HepG2 (cell line): Measurements from ENCODE around the gene UNC5A. TPM values are rescaled to one million over a fixed set of nuclear protein-coding genes. Genes with fewer than 3 reads are reported as not detected.

Experiments
- ATAC-seq: fragments of 200-7000 bp; cut with Tn5 transposase; 3 replicates; pipeline ENCODE4 v1.9.1; 2020; ENCODE audit warnings: mild to moderate bottlenecking, moderate library complexity
- BruUV-seq: library from RNA; stranded (reverse); fragments of 400-500 nt; replicated peaks from 2 replicates; lab custom pipeline; 2021; lab: Mats Ljungman, UMichigan
- CTCF ChIA-PET: fragments of 300-600 bp; formaldehyde crosslinking; extraction: SDS; loops from one replicate; lab custom pipeline; 2021; ENCODE audit warnings: low total read pairs, inconsistent platforms, low intra/inter-chr PET ratio; lab: Yijun Ruan, JAX
- POLR2A ChIA-PET: fragments of 350-600 bp; sonication (Branson Sonifier 250); formaldehyde crosslinking; loops from one replicate; lab custom pipeline; 2020; ENCODE audit warnings: antibody characterized with exemption, inconsistent platforms; lab: Yijun Ruan, JAX
- DNase-seq: peaks from one replicate; pipeline ENCODE4 v3.0.0-alpha.2; 2015; ENCODE audit warnings: low spot score
- FAIRE-seq: peaks from 3 replicates; lab custom pipeline; 2011; peaks lifted over from hg19 to GRCh38; lab: Jason Lieb, UNC
- H2AFZ ChIP-seq: one replicate; pipeline ENCODE4 v1.6.1; 2011; ENCODE audit warnings: low read length, inconsistent platforms
- H3K27ac ChIP-seq: fragments of 300-600 bp; 3 replicates; pipeline ENCODE4 v1.8.0; 2011; ENCODE audit warnings: mixed run types, mild to moderate bottlenecking, mixed read lengths, low read length, inconsistent platforms; ENCODE audit not compliant: insufficient read depth; ENCODE audit errors: extremely low read length
- H3K27me3 ChIP-seq, 2 experiments: fragments of 200-600 bp in 1 of 2; 2 replicates in 1 of 2; 3 replicates in 1 of 2; pipeline versions ENCODE4 v1.6.0 to v1.8.0; 2011; ENCODE audit warnings: low read length in 2 of 2, mild to moderate bottlenecking in 2 of 2, moderate library complexity in 2 of 2, inconsistent platforms in 1 of 2; ENCODE audit not compliant: insufficient read depth in 2 of 2, control insufficient read depth in 1 of 2
- H3K36me3 ChIP-seq, 2 experiments: fragments of 200-600 bp in 1 of 2; replicated peaks in 1 of 2; 2 replicates in 1 of 2; 3 replicates in 1 of 2; pipeline versions ENCODE4 v1.5.1 to v1.8.0; 2011; ENCODE audit warnings: low read length in 2 of 2, inconsistent platforms in 1 of 2; ENCODE audit not compliant: insufficient read depth in 2 of 2, control insufficient read depth in 1 of 2
- H3K4me1 ChIP-seq: 2 replicates; pipeline ENCODE4 v1.5.1; 2012; ENCODE audit warnings: low read length, inconsistent platforms; ENCODE audit not compliant: insufficient read depth
- H3K4me2 ChIP-seq: 2 replicates; pipeline ENCODE4 v1.6.0; 2011; ENCODE audit warnings: low read depth, low read length, inconsistent platforms
- H3K4me3 ChIP-seq, 3 experiments: fragments of 200-600 bp in 1 of 3; sonication (generic), shearing (Covaris generic) in 1 of 3; replicated peaks in 1 of 3; 2 replicates each; pipeline ENCODE4 v1.5.1; 2011 to 2016; ENCODE audit warnings: low read length in 3 of 3, inconsistent platforms in 2 of 3, low read depth in 2 of 3, mild to moderate bottlenecking in 2 of 3, control low read depth in 1 of 3, mixed read lengths in 1 of 3; ENCODE audit not compliant: insufficient read depth in 1 of 3
- H3K79me2 ChIP-seq: one replicate; pipeline ENCODE4 v1.6.1; 2011; ENCODE audit warnings: low read length, inconsistent platforms; ENCODE audit not compliant: insufficient read depth
- H3K9ac ChIP-seq: 2 replicates; pipeline ENCODE4 v1.6.0; 2011; ENCODE audit warnings: mild to moderate bottlenecking, low read depth, low read length, inconsistent platforms; ENCODE audit not compliant: insufficient read depth
- H3K9me3 ChIP-seq: 2 replicates; pipeline ENCODE4 v1.5.1; 2012; ENCODE audit warnings: mild to moderate bottlenecking, low read length
- H4K20me1 ChIP-seq: 2 replicates; pipeline ENCODE4 v1.6.0; 2011; ENCODE audit warnings: inconsistent platforms, mild to moderate bottlenecking, low read length, moderate library complexity; ENCODE audit not compliant: insufficient read depth
- CBX5 ChIP-seq: sonication (generic); formaldehyde crosslinking; IDR thresholded peaks from 2 replicates; pipeline ENCODE4 v1.4.0; 2020; ENCODE audit warnings: missing genetic modification reagents, borderline replicate concordance
- DPF2 ChIP-seq: sonication (generic); formaldehyde crosslinking; IDR thresholded peaks from 2 replicates; pipeline ENCODE4 v1.4.0; 2020; ENCODE audit warnings: mild to moderate bottlenecking, low read depth, missing genetic modification reagents, borderline replicate concordance
- HDAC1 ChIP-seq: sonication (generic); formaldehyde crosslinking; IDR thresholded peaks from 2 replicates; pipeline ENCODE4 v1.5.1; 2020; ENCODE audit warnings: mild to moderate bottlenecking, missing genetic modification reagents
- HNF1B ChIP-seq: sonication (generic); formaldehyde crosslinking; IDR thresholded peaks from 2 replicates; pipeline ENCODE4 v1.5.1; 2020; ENCODE audit warnings: mild to moderate bottlenecking, moderate library complexity, missing genetic modification reagents
- KDM5B ChIP-seq: sonication (generic); formaldehyde crosslinking; IDR thresholded peaks from 2 replicates; pipeline ENCODE4 v1.4.0; 2020; ENCODE audit warnings: missing genetic modification reagents, mild to moderate bottlenecking, borderline replicate concordance
- MBNL3 ChIP-seq: fragments of 250-450 bp; sonication (Bioruptor Pico); conservative IDR thresholded peaks from 2 replicates; pipeline ENCODE4 v1.8.0; 2022; ENCODE audit warnings: mild to moderate bottlenecking, inconsistent platforms
- TEAD2 ChIP-seq: sonication (generic); formaldehyde crosslinking; IDR thresholded peaks from 2 replicates; pipeline ENCODE4 v1.9.0; 2021; ENCODE audit warnings: missing genetic modification reagents
- ZSCAN31 ChIP-seq: sonication (generic); formaldehyde crosslinking; IDR thresholded peaks from 2 replicates; pipeline ENCODE4 v1.5.0; 2020; ENCODE audit warnings: low read depth, mild to moderate bottlenecking, missing genetic modification reagents
- WGBS: methylation state at CpG from one replicate; pipeline ENCODE4 v1.1.6; 2017; ENCODE audit warnings: low lambda C conversion rate; 5-methylcytosine and 5-hydroxymethylcytosine counted together
- in situ Hi-C: cut with HindIII; loops from 2 replicates; pipeline ENCODE4 v1.10.0; 2017; ENCODE audit warnings: low pct_unique_long_range_greater_than_20kb; ENCODE audit not compliant: extremely low pct_ligation_motif_present
- intact Hi-C: fragments of 100-400 bp; cut with micrococcal nuclease; formaldehyde crosslinking; loops from one replicate; pipeline ENCODE4 v1.10.0; 2022; ENCODE audit not compliant: unreplicated experiment
- polyA plus RNA-seq, 8 experiments: library from polyadenylated mRNA; depleted of rRNA in 3 of 8; stranded (reverse) in 7 of 8; unstranded in 1 of 8; fragments of >200 nt; fragmentation: Illumina TruSeq in 4 of 8; extraction: Trizol in 4 of 8; gene quantifications; 2 replicates each; pipeline versions ENCODE4 v1.2.1 to v1.2.3, GENCODE V29; 2011 to 2016; ENCODE audit warnings: low read depth in 4 of 8, missing spikeins in 1 of 8, mixed read lengths in 1 of 8; ENCODE audit not compliant: insufficient read depth in 1 of 8
- total RNA-seq, 5 experiments: library from RNA; depleted of rRNA; stranded (reverse); fragments of >200 nt; fragmentation: Illumina TruSeq; extraction: Trizol; gene quantifications; 2 replicates each; pipeline ENCODE4 v1.2.3, GENCODE V29; 2016; ENCODE audit warnings: low read depth in 1 of 5
- TF ChIP-seq, protein P1 (sequence below): sonication (generic); formaldehyde crosslinking; IDR thresholded peaks from 2 replicates; pipeline ENCODE4 v1.5.0; 2020; ENCODE audit warnings: mild to moderate bottlenecking, missing genetic modification reagents, borderline replicate concordance
- TF ChIP-seq, protein P2 (sequence below): sonication (generic); formaldehyde crosslinking; IDR thresholded peaks from 2 replicates; pipeline ENCODE4 v1.5.1; 2020; ENCODE audit warnings: missing genetic modification reagents, mild to moderate bottlenecking, borderline replicate concordance

UNC5A gene
- total and polyA plus RNA-seq, 2 of the 13 experiments (the other 11 are each of a cell fraction or from before 2014, with no cell fraction given): not detected

DNA sequence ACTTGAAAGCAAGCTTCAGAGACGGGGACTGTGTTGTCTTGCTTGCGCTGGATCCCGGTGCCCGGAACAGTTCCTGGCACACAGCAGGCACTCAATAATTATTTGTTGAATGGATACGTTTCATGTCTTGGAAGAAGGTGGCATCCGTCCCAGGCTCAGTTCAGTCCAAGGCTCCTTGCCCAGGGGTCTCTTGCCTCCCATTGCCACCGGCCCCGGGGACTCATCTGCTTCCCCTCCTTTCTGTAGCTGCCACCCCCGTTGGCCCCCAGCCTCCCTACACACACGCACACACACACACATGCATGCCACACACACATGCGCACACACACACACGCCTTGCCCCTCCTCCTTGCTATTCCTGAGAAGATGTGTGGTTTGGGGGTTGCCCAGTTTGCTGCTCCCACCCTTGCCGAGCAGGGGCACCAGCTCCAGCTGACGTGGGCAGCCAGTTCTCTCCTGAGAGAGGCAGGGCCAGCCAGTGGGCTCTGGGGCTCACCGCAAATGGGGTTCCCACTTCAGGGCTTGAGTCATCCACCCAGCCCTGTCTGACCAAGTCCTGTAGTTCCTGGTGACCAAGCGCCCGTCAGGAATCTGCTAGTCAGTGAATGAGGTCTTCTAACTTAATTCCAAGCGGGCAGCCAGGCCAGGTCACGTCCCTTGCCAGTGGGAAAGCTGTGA is 47.0 kb downstream of the UNC5A start:
- H3K9ac ChIP-seq: no peak overlapping the region
- no peak overlapping the region for H3K27ac ChIP-seq
- TF ChIP-seq DPF2: no peak
- TF ChIP-seq, protein P1, sequence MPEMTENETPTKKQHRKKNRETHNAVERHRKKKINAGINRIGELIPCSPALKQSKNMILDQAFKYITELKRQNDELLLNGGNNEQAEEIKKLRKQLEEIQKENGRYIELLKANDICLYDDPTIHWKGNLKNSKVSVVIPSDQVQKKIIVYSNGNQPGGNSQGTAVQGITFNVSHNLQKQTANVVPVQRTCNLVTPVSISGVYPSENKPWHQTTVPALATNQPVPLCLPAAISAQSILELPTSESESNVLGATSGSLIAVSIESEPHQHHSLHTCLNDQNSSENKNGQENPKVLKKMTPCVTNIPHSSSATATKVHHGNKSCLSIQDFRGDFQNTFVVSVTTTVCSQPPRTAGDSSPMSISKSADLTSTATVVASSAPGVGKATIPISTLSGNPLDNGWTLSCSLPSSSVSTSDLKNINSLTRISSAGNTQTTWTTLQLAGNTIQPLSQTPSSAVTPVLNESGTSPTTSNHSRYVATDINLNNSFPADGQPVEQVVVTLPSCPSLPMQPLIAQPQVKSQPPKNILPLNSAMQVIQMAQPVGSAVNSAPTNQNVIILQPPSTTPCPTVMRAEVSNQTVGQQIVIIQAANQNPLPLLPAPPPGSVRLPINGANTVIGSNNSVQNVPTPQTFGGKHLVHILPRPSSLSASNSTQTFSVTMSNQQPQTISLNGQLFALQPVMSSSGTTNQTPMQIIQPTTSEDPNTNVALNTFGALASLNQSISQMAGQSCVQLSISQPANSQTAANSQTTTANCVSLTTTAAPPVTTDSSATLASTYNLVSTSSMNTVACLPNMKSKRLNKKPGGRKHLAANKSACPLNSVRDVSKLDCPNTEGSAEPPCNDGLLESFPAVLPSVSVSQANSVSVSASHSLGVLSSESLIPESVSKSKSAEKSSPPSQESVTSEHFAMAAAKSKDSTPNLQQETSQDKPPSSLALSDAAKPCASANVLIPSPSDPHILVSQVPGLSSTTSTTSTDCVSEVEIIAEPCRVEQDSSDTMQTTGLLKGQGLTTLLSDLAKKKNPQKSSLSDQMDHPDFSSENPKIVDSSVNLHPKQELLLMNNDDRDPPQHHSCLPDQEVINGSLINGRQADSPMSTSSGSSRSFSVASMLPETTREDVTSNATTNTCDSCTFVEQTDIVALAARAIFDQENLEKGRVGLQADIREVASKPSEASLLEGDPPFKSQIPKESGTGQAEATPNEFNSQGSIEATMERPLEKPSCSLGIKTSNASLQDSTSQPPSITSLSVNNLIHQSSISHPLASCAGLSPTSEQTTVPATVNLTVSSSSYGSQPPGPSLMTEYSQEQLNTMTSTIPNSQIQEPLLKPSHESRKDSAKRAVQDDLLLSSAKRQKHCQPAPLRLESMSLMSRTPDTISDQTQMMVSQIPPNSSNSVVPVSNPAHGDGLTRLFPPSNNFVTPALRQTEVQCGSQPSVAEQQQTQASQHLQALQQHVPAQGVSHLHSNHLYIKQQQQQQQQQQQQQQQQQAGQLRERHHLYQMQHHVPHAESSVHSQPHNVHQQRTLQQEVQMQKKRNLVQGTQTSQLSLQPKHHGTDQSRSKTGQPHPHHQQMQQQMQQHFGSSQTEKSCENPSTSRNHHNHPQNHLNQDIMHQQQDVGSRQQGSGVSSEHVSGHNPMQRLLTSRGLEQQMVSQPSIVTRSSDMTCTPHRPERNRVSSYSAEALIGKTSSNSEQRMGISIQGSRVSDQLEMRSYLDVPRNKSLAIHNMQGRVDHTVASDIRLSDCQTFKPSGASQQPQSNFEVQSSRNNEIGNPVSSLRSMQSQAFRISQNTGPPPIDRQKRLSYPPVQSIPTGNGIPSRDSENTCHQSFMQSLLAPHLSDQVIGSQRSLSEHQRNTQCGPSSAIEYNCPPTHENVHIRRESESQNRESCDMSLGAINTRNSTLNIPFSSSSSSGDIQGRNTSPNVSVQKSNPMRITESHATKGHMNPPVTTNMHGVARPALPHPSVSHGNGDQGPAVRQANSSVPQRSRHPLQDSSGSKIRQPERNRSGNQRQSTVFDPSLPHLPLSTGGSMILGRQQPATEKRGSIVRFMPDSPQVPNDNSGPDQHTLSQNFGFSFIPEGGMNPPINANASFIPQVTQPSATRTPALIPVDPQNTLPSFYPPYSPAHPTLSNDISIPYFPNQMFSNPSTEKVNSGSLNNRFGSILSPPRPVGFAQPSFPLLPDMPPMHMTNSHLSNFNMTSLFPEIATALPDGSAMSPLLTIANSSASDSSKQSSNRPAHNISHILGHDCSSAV (CRISPR knock-in tag): no peak
- no peak for TF ChIP-seq ZSCAN31 (CRISPR knock-in tag)
- no peak for TF ChIP-seq MBNL3 (CRISPR knock-in tag)
- TF ChIP-seq KDM5B (CRISPR knock-in tag): no peak
- no peak for TF ChIP-seq TEAD2 (CRISPR knock-in tag)
- TF ChIP-seq HDAC1 (CRISPR knock-in tag): no peak
- TF ChIP-seq, protein P2, sequence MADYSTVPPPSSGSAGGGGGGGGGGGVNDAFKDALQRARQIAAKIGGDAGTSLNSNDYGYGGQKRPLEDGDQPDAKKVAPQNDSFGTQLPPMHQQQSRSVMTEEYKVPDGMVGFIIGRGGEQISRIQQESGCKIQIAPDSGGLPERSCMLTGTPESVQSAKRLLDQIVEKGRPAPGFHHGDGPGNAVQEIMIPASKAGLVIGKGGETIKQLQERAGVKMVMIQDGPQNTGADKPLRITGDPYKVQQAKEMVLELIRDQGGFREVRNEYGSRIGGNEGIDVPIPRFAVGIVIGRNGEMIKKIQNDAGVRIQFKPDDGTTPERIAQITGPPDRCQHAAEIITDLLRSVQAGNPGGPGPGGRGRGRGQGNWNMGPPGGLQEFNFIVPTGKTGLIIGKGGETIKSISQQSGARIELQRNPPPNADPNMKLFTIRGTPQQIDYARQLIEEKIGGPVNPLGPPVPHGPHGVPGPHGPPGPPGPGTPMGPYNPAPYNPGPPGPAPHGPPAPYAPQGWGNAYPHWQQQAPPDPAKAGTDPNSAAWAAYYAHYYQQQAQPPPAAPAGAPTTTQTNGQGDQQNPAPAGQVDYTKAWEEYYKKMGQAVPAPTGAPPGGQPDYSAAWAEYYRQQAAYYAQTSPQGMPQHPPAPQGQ (CRISPR knock-in tag): no peak
- no peak for TF ChIP-seq HNF1B (CRISPR knock-in tag)
- TF ChIP-seq CBX5 (CRISPR knock-in tag): no peak
- no peak overlapping the region for H2AFZ ChIP-seq
- peaks cover 24 to 85% of the 10 kb centered on the region in 2 experiments; a peak in 4 of 5 replicates for H3K27me3 ChIP-seq
- DNase-seq (no peak), FAIRE-seq (no peak), ATAC-seq (no peak)
- CTCF ChIA-PET: no interaction called here
- H3K4me3 ChIP-seq: no peak overlapping the region
- POLR2A ChIA-PET: no interaction called here
- no peaks in the 10 kb centered on the region for H4K20me1 ChIP-seq
- intact Hi-C loops: no loop called here
- no TSS peak for BruUV-seq
- no peaks in the 10 kb centered on the region for H3K36me3 ChIP-seq
- no peaks in the 10 kb centered on the region for H3K9me3 ChIP-seq
- H3K79me2 ChIP-seq: no peaks in the 10 kb centered on the region
- in situ Hi-C loops: no loop called here
- no peak overlapping the region for H3K4me2 ChIP-seq
- 13% methylated on average over 17 of the region's 19 CpGs for WGBS
- no peaks in the 10 kb centered on the region for H3K4me1 ChIP-seq
